RWPE1 (cell line): Measurements from ENCODE around the gene CDC42EP1.
A peak's percentile ranks its signal among the peaks of the same experiment; 100 is the strongest.
"Not testable (repeated sequence)": the region's sequence is repeated elsewhere in the genome, so short reads cannot be mapped to it uniquely, and the experiment has no call there.

Experiments used
- CTCF ChIA-PET: fragments of 350-600 bp; sonication (Branson Sonifier 250); formaldehyde crosslinking; extraction: SDS; loops from one replicate; lab custom pipeline; 2021; lab: Yijun Ruan, JAX
- POLR2A ChIA-PET: fragments of 400-600 bp; formaldehyde crosslinking; extraction: SDS; loops from one replicate; lab custom pipeline; 2020; ENCODE audit warnings: antibody characterized with exemption; ENCODE audit not compliant: low non-redundant PET; lab: Yijun Ruan, JAX
- DNase-seq: peaks from one replicate; pipeline ENCODE4 v3.0.0; 2012; ENCODE audit warnings: low spot score
- H3K27ac ChIP-seq: fragments of 450-650 bp; 2 replicates; pipeline ENCODE4 v1.5.1; 2017
- TF ChIP-seq, protein P1 (sequence below): fragments of 450-650 bp; conservative IDR thresholded peaks from 2 replicates; pipeline ENCODE4 v1.5.1; 2017; ENCODE audit warnings: low read depth, mild to moderate bottlenecking

CDC42EP1 gene

DNA sequence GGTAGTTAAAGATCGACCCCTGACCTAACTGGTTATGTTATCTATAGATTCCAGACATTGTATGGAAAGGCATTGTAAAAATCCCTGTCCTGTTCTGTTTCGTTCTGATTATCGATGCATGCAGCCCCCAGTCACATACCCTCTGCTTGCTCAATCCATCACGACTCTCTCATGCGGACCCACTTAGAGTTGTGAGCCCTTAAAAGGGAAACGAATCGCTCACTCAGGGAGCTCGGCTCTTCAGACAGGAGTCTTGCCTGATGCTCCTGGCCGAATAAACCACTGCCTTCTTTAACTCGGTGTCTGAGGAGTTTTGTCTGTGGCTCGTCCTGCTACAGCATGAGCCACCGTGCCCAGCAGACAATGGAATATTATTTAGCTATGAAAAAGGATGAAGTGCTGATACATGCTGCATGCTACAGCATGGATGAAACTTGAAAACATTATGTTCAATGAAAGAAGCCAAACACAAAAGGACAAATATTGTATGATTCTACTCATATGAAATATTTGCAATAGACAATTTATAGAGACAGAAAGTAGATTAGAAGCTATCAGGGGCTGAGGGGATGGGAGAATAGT is 31.6 kb downstream of the CDC42EP1 start:
- no peak for DNase-seq
- H3K27ac ChIP-seq = no peak overlapping the region
- POLR2A ChIA-PET = no interaction called here
- CTCF ChIA-PET = interaction anchor here (0.9 to 1.9 kb wide), 9 partner anchors 10 to 119 kb away, joined by 3 to 11 read pairs (median 6); partner anchors contain the start of gene LGALS2
- TF ChIP-seq, protein P1, sequence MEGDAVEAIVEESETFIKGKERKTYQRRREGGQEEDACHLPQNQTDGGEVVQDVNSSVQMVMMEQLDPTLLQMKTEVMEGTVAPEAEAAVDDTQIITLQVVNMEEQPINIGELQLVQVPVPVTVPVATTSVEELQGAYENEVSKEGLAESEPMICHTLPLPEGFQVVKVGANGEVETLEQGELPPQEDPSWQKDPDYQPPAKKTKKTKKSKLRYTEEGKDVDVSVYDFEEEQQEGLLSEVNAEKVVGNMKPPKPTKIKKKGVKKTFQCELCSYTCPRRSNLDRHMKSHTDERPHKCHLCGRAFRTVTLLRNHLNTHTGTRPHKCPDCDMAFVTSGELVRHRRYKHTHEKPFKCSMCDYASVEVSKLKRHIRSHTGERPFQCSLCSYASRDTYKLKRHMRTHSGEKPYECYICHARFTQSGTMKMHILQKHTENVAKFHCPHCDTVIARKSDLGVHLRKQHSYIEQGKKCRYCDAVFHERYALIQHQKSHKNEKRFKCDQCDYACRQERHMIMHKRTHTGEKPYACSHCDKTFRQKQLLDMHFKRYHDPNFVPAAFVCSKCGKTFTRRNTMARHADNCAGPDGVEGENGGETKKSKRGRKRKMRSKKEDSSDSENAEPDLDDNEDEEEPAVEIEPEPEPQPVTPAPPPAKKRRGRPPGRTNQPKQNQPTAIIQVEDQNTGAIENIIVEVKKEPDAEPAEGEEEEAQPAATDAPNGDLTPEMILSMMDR = no peak

DNA sequence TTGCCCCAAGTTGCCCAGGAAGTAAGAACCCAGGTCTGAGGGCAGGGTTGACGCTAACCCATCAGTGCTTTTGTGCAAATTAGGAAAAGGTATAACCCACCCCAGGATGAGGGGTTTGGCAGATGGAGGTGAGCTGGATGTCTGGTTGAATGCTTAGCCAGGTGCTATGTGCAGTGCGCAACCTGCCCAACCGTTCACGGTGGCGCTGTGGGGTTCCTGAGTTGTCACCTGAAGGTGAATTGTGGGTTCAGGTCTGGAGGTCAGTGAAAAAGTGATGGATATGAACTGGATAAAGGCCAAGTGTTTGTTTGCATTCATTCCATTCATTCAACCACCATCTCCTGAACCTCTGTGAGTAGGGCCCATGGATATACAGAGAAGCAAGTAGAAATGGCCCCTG is 34.0 kb downstream of the CDC42EP1 start:
- H3K27ac ChIP-seq = no peak overlapping the region
- DNase-seq = no peak
- ChIA-PET POLR2A (no interaction called here), CTCF (interaction anchor here (0.7 kb wide), 1 partner anchor 27 kb away, joined by 3 read pairs; no protein-coding TSS in a partner anchor)
- TF ChIP-seq, protein P1 = no peak

DNA sequence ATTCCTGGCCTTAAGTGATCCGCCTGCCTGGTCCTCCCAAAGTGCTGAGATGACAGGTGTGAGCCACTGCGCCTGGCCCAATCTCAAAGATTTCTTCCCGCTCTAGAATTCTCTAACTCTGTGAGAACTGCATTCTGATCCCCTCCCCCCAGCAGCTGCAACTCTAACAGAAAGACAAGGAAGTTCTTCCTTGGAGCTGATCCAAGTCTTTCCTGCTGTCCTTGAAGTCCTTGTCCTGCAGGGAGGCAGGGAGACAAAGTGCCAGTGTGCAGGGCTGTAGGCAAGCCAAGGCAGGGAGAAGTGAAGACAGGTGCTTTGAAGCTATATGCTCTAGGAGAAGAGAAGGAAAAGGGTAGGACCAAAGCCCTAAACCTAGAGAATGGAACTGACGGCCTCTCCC is 38.9 kb downstream of the CDC42EP1 start:
- ChIA-PET POLR2A (interaction anchor here (0.7 kb wide), 1 partner anchor 184 kb away, joined by 9 read pairs; no protein-coding TSS in a partner anchor), CTCF (interaction anchor here (1.2 kb wide), 1 partner anchor 61 kb away, joined by 3 read pairs; no protein-coding TSS in a partner anchor)
- no peak overlapping the region for H3K27ac ChIP-seq
- TF ChIP-seq, protein P1 = no peak
- DNase-seq = no peak

DNA sequence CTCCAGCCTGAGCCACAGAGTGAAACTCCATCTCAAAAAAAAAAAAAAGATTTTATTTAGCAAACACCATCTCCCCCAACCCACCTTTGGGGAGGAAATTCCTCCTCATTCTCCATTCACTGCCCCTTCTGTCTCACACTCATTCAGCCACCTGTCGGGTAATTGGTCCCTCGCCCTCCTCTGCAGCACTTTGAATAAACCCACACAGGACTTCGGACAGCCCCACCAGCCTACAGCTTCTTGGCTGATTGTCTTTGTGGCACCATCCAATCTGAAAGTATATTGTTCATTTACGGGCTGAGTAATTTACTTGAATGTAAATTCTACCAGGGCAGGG is 40.9 kb downstream of the CDC42EP1 start:
- H3K27ac ChIP-seq = peak overlapping the region; percentile 26; the same call in 1 of the 2 replicates

DNA sequence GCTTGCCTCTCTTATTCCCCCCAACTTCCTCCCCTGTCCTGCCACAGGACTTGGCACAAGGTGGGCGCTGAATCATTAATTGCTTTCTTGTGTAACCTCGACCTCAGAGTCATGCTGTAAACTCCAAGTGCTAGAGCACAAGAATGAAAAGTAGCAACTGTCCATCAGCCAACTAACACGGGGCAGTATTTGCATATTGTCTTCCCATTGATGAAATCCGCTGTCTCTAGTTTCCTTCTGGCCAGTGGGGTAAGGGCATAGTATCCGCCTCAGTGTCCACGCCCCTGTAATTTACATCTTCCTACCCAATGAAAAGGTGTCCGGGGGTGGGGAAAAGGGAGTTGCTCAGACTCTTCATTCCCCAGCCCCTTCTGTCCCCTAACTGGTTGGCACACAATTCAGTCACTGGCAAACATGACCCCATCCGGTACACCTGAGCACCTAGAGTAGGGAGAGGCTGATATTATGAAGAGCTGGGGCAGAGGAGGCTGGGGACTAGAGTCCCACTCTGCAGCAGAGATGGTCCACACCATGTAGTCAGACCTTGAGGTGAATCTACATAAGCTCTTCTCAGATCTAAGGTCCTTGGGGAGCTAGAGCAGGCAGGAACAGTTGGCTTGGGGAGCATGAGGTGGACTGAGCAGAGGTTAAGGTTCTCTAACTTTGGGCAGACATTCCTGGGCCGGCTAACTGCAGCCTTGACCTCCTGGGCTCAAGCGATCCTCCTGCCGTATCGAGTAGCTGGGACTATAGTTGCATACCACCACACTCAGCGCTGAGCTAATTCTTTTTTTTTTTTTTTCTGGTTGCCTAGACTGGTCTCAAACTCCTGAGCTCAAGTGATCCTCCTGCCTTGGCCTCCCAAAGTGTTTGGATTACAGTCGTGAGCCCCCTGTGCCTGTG is 41.5 kb downstream of the CDC42EP1 start:
- peak overlapping the region; percentile 26; the same call in 1 of the 2 replicates for H3K27ac ChIP-seq
- POLR2A ChIA-PET = no interaction called here
- TF ChIP-seq, protein P1 = no peak
- CTCF ChIA-PET = interaction anchor here (1.6 to 1.8 kb wide), 2 partner anchors 9 to 63 kb away, joined by 6 to 9 read pairs; no protein-coding TSS in a partner anchor
- DNase-seq = peak; percentile 30

More for the DNA sequence above, 40.9 kb downstream of the CDC42EP1 start:
- POLR2A ChIA-PET = no interaction called here
- no peak for DNase-seq
- TF ChIP-seq, protein P1 = no peak
- CTCF ChIA-PET = interaction anchor here (1.8 kb wide), 1 partner anchor 9 kb away, joined by 9 read pairs; no protein-coding TSS in a partner anchor

DNA sequence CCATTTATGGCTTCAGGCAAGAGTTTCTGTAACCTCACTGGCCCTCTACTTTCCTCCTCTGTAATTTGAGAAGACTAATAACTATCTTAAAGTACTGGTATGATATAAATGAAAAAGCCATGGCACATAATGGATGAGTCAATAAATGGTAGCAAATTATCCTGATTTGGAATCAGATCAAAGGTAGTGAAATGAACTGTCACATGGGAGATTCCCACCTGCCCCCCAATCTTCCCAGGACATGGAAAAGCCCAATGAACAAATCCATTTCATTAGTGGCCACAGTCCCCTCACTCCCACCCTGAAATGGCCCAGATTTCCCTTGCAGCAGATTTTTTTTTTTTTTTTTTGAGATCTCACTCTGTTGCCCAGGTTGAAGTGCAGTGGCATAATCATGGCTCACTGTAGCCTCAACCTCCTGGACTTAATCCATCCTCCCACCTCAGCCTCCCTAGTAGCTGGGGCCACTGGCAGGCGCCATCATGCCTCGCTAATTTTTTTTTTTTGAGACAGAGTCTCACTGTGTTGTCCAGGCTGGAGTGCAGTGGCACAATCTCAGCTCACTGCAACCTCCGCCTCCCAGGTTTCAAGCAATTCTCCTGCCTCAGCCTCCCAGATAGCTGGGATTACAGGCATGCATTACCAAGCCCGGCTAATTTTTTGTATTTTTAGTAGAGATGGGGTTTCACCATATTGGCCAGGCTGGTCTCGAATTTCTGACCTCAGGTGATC is 42.4 kb downstream of the CDC42EP1 start:
- CTCF ChIA-PET = interaction anchor here (0.7 to 1.8 kb wide), 3 partner anchors 10 to 823 kb away, joined by 3 to 9 read pairs (median 6); no protein-coding TSS in a partner anchor
- POLR2A ChIA-PET, H3K27ac ChIP-seq, DNase-seq: not testable (repeated sequence)
